K562 (cell line): ENCODE results near the gene CCDC92. TPM values are rescaled to one million over a fixed set of nuclear protein-coding genes. Genes with fewer than 3 reads are reported as not detected.

Source experiments
- EGR1 ChIP-seq: fragments of 450-650 bp; conservative IDR thresholded peaks from 2 replicates; pipeline ENCODE4 v1.6.1; 2017; ENCODE audit warnings: mild to moderate bottlenecking
- ETV6 ChIP-seq, 3 experiments: fragments of 150-350 bp in 1 of 3; sonication (generic) in 1 of 3; formaldehyde crosslinking in 1 of 3; IDR thresholded peaks; 2 replicates each; pipeline versions ENCODE4 v1.6.1 to v1.8.0; 2014 to 2022; ENCODE audit warnings: borderline replicate concordance in 2 of 3, low read depth in 2 of 3, antibody characterized with exemption in 1 of 3, low read length in 1 of 3, mild to moderate bottlenecking in 1 of 3, missing genetic modification reagents in 1 of 3
- GATA2 ChIP-seq: sonication (generic); formaldehyde crosslinking; IDR thresholded peaks from 2 replicates; pipeline ENCODE4 v1.4.0; 2020; ENCODE audit warnings: mild to moderate bottlenecking, missing genetic modification reagents
- JUND ChIP-seq, 2 experiments: IDR thresholded peaks; 2 replicates in 1 of 2; 3 replicates in 1 of 2; pipeline ENCODE4 v1.6.1; 2011; ENCODE audit warnings: borderline replicate concordance in 2 of 2, low read depth in 2 of 2, low read length in 2 of 2, improper control_type of control experiment in 1 of 2, missing biosample characterization in 1 of 2, missing genetic modification characterization in 1 of 2, missing genetic modification reagents in 1 of 2
- KDM4B ChIP-seq, 2 experiments: fragments of 450-650 bp in 1 of 2; sonication (generic) in 1 of 2; IDR thresholded peaks; 2 replicates each; pipeline ENCODE4 v1.6.1; 2016 to 2017; ENCODE audit warnings: borderline replicate concordance in 2 of 2, antibody characterized with exemption in 1 of 2, low read depth in 1 of 2, mild to moderate bottlenecking in 1 of 2
- MYC ChIP-seq, 2 experiments: fragments of 250-450 bp in 1 of 2; sonication (Bioruptor Pico) in 1 of 2; IDR thresholded peaks; 2 replicates each; pipeline versions ENCODE4 v1.5.1 to v1.6.1; 2012 to 2021; ENCODE audit warnings: low read depth in 2 of 2, borderline replicate concordance in 1 of 2, improper control_type of control experiment in 1 of 2, low read length in 1 of 2, mild to moderate bottlenecking in 1 of 2, moderate library complexity in 1 of 2
- PHF8 ChIP-seq: fragments of 200-600 bp; sonication (generic); IDR thresholded peaks from 2 replicates; pipeline ENCODE4 v1.6.1; 2012; ENCODE audit warnings: mixed run types, mild to moderate bottlenecking, inconsistent platforms, low read length, moderate library complexity, borderline replicate concordance
- POLR2AphosphoS5 ChIP-seq: IDR thresholded peaks from 2 replicates; pipeline ENCODE4 v1.6.1; 2011; ENCODE audit warnings: mild to moderate bottlenecking, low read depth, low read length, moderate library complexity; ENCODE audit not compliant: control insufficient read depth, insufficient read depth
- POLR2G ChIP-seq: fragments of 200-400 bp; formaldehyde crosslinking; IDR thresholded peaks from 2 replicates; pipeline ENCODE4 v1.6.1; 2017; ENCODE audit warnings: low read depth, mild to moderate bottlenecking, antibody characterized with exemption, low read length, moderate library complexity
- RBFOX2 ChIP-seq: fragments of 200-400 bp; formaldehyde crosslinking; IDR thresholded peaks from 2 replicates; pipeline ENCODE4 v1.6.1; 2017; ENCODE audit warnings: low read depth, mild to moderate bottlenecking, low read length, moderate library complexity
- SMAD4 ChIP-seq: fragments of 250-450 bp; sonication (Bioruptor Pico); conservative IDR thresholded peaks from 2 replicates; pipeline ENCODE4 v1.8.0; 2021; ENCODE audit warnings: inconsistent platforms, mild to moderate bottlenecking, moderate library complexity
- SPI1 ChIP-seq: IDR thresholded peaks from 2 replicates; pipeline ENCODE4 v1.6.1; 2011; ENCODE audit warnings: low read depth, low read length, control low read depth, borderline replicate concordance
- SUPT5H ChIP-seq: fragments of 450-650 bp; IDR thresholded peaks from 2 replicates; pipeline ENCODE4 v1.6.1; 2016
- TEAD1 ChIP-seq, 2 experiments: fragments of 450-650 bp in 1 of 2; sonication (generic) in 1 of 2; formaldehyde crosslinking; IDR thresholded peaks; 2 replicates each; pipeline versions ENCODE4 v1.4.0 to v1.8.0; 2020 to 2022; ENCODE audit warnings: mild to moderate bottlenecking in 2 of 2, missing genetic modification reagents in 1 of 2
- USF1 ChIP-seq: sonication (generic); formaldehyde crosslinking; IDR thresholded peaks from 2 replicates; pipeline ENCODE4 v1.9.0; 2022; ENCODE audit warnings: mild to moderate bottlenecking, missing genetic modification reagents
- ZNF395 ChIP-seq: fragments of 200-800 bp; sonication (Bioruptor generic); IDR thresholded peaks from 2 replicates; pipeline ENCODE4 v1.6.1; 2017; ENCODE audit warnings: missing genetic modification characterization, missing compliant biosample characterization
- polyA plus RNA-seq, 8 experiments: library from polyadenylated mRNA; depleted of rRNA in 4 of 8; stranded (reverse) in 5 of 8; unstranded in 3 of 8; fragments of >200 nt; fragmentation: Nextera tagmentation in 2 of 8; fragmentation: Illumina TruSeq in 1 of 8; extraction: Ambion mirVana in 2 of 8; extraction: Trizol in 1 of 8; gene quantifications; 2 replicates each; pipeline versions ENCODE4 v1.2.1 to v1.2.3, GENCODE V29; 2011 to 2014; ENCODE audit warnings: inconsistent platforms in 1 of 8, missing spikeins in 1 of 8
- total RNA-seq, 7 experiments: library from RNA; depleted of rRNA in 6 of 7; stranded (reverse); fragments of >200 nt in 6 of 7; fragmentation: Illumina TruSeq in 2 of 7; extraction: Trizol in 2 of 7; gene quantifications; 2 replicates each; pipeline versions ENCODE4 v1.2.1 to v1.2.3, GENCODE V29; 2011 to 2021; ENCODE audit warnings: low replicate concordance in 1 of 7
- TF ChIP-seq, protein P1 (sequence below), 2 experiments: fragments of 200-800 bp in 1 of 2; sonication (Bioruptor generic) in 1 of 2; sonication (generic) in 1 of 2; formaldehyde crosslinking in 1 of 2; IDR thresholded peaks in 1 of 2; conservative IDR thresholded peaks in 1 of 2; 2 replicates each; pipeline versions ENCODE4 v1.5.0 to v1.6.1; 2016 to 2020; ENCODE audit warnings: missing compliant biosample characterization in 1 of 2, missing genetic modification characterization in 1 of 2, missing genetic modification reagents in 1 of 2
- TF ChIP-seq, protein P2 (sequence below): fragments of 450-650 bp; IDR thresholded peaks from 2 replicates; pipeline ENCODE4 v1.6.1; 2016

Gene CCDC92
- total and polyA plus RNA-seq, 9 of the 15 experiments (the other 6 are each of a cell fraction or from before 2014, with no cell fraction given) = 0.27 to 5.9 (median 2.1) TPM

DNA sequence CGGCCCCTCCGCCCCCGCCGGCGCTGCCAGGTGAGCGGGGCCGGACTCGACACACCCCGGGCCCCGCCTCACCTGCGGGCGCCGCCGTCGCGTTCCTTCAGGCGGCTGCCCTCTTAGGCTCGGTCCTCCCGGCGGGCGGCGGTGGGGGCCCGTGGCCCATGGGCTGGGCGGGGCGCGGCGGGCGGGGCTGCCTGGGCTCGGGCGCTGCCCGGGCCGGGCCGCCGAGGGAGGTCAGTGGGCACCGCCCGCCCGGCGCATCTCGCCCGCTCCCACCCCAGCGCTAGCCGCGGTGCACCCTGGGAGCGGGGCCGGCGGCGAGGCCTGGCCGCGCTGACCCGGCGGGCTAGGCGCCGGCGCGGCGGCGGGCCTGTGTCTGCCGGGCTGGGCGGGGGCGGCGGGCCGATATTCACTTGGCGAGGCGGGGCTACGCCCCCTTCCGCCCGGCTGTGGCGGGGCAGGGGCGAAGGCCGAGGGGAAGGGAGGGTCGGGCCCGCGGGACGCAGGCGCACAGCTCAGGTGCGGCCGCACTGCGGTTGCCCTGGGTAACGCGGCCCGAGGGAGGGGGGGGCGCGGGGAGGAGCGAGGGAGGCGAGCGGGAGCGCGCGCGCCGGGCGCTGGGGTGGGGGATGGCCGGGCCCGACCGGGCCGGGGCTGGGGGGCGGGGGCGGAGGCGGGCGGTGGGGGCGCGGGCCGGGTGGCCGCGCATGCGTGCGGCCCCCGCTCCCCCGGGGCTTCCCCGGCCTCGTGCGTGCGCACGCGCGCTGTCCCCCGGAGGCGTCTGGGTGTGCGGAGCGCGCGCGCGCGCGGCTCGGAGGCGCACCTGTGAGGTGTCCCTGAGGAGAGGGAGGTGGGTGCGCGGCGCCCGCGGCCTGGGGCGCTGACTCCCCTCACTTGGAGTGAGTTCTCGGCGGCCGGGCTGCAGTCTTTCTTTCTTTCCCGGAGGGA, at the start of gene CCDC92, which contains the start of gene ZNF664 (continued):
- peak; percentile 42; the same call in 1 of the 2 replicates for TF ChIP-seq ZNF395 (CRISPR knock-in tag)
- TF ChIP-seq SUPT5H = 0 out of 2 replicates have a peak, but pooled peaks have one; percentile 26
- TF ChIP-seq USF1 (CRISPR knock-in tag) = no peak
- peak; percentile 60 for TF ChIP-seq RBFOX2
- no peak for TF ChIP-seq GATA2 (CRISPR knock-in tag)
- no peak for TF ChIP-seq ETV6 (IDR thresholded peaks at IDR 0.05; ENCODE audit: borderline replicate concordance in 1 of 2, low read depth in 2 of 2, low read length in 1 of 2)
- no peak for TF ChIP-seq ETV6 (CRISPR knock-in tag; IDR thresholded peaks at IDR 0.05; ENCODE audit: borderline replicate concordance)
- peak; percentile 51; the same call in 1 of the 2 replicates for TF ChIP-seq PHF8
- TF ChIP-seq, protein P1, sequence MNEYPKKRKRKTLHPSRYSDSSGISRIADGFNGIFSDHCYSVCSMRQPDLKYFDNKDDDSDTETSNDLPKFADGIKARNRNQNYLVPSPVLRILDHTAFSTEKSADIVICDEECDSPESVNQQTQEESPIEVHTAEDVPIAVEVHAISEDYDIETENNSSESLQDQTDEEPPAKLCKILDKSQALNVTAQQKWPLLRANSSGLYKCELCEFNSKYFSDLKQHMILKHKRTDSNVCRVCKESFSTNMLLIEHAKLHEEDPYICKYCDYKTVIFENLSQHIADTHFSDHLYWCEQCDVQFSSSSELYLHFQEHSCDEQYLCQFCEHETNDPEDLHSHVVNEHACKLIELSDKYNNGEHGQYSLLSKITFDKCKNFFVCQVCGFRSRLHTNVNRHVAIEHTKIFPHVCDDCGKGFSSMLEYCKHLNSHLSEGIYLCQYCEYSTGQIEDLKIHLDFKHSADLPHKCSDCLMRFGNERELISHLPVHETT (CRISPR knock-in tag; conservative IDR thresholded peaks at IDR 0.05 in 1 of 2, IDR thresholded peaks at IDR 0.05 in 1 of 2) = peak in 1 of 2 experiments; percentile 96; a peak in 2 of 4 replicates
- TF ChIP-seq, protein P2, sequence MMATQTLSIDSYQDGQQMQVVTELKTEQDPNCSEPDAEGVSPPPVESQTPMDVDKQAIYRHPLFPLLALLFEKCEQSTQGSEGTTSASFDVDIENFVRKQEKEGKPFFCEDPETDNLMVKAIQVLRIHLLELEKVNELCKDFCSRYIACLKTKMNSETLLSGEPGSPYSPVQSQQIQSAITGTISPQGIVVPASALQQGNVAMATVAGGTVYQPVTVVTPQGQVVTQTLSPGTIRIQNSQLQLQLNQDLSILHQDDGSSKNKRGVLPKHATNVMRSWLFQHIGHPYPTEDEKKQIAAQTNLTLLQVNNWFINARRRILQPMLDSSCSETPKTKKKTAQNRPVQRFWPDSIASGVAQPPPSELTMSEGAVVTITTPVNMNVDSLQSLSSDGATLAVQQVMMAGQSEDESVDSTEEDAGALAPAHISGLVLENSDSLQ = no peak
- peak; percentile 35; the same call in 1 of the 2 replicates for TF ChIP-seq POLR2AphosphoS5
- peak; percentile 98 for TF ChIP-seq SMAD4 (CRISPR knock-in tag)
- TF ChIP-seq POLR2G = peak; percentile 82
- TF ChIP-seq TEAD1 (CRISPR knock-in tag; IDR thresholded peaks at IDR 0.05) = no peak
- peak; percentile 67; the same call in 1 of the 2 replicates for TF ChIP-seq MYC (IDR thresholded peaks at IDR 0.05; ENCODE audit: low read depth, low read length)
- TF ChIP-seq MYC (CRISPR knock-in tag; IDR thresholded peaks at IDR 0.05; ENCODE audit: borderline replicate concordance, low read depth) = no peak
- TF ChIP-seq EGR1 = peak; percentile 69
- TF ChIP-seq KDM4B (IDR thresholded peaks at IDR 0.05; ENCODE audit: borderline replicate concordance in 2 of 2, low read depth in 1 of 2) = peak in 1 of 2 experiments; percentile 64; a peak in 1 of 4 replicates
- 0 out of 2 replicates have a peak, but pooled peaks have one; percentile 1 for TF ChIP-seq SPI1
- TF ChIP-seq JUND (IDR thresholded peaks at IDR 0.05; ENCODE audit: borderline replicate concordance, low read depth, low read length) = 0 out of 2 replicates have a peak, but pooled peaks have one; percentile 8
- TF ChIP-seq JUND (tag; IDR thresholded peaks at IDR 0.05; ENCODE audit: borderline replicate concordance, low read depth, low read length) = no peak
